ENCODE measurements around the gene HERPUD2.

The HERPUD2 gene

DNA sequence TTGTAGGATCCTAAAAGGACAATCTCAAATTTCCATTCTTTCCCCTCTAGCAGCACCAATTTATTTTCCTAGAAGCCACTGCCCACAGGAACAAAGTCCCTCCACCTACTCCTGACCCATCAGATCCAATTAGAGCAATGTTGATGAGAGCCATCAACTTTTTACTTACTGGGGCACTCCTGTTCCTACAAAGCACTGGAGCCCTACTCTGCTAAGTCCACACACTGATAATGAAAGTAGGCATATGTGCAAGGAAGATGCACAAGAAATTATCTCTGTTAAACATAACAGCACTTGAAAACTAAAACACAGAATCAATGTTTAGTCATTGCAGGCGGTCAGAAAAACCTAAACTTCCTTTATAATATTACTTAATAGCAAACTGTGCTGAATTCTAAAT, 3.6 kb downstream of the HERPUD2 start:
- TF ChIP-seq, protein P1, sequence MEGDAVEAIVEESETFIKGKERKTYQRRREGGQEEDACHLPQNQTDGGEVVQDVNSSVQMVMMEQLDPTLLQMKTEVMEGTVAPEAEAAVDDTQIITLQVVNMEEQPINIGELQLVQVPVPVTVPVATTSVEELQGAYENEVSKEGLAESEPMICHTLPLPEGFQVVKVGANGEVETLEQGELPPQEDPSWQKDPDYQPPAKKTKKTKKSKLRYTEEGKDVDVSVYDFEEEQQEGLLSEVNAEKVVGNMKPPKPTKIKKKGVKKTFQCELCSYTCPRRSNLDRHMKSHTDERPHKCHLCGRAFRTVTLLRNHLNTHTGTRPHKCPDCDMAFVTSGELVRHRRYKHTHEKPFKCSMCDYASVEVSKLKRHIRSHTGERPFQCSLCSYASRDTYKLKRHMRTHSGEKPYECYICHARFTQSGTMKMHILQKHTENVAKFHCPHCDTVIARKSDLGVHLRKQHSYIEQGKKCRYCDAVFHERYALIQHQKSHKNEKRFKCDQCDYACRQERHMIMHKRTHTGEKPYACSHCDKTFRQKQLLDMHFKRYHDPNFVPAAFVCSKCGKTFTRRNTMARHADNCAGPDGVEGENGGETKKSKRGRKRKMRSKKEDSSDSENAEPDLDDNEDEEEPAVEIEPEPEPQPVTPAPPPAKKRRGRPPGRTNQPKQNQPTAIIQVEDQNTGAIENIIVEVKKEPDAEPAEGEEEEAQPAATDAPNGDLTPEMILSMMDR (IDR thresholded peaks at IDR 0.05), result no peak

DNA sequence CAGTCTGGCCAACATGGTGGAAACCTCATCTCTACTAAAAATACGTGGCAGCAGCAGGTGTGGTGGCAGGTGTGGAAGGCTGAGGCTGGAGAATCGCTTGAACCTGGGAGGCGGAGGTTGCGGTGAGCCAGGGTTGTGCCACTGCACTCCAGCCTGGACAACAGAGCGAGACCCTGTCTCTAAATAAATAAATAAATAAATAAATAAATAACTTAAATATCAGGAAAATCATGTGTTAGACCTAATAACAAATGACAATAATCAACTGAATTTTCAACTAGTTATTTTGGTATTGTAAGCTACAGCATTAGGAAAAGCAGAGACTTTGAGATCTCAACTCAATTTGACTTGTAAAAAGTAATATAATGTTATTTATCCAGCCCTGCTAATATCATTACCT, 9.2 kb downstream of the HERPUD2 start:
- TF ChIP-seq, protein P1 (IDR thresholded peaks at IDR 0.05), result no peak

DNA sequence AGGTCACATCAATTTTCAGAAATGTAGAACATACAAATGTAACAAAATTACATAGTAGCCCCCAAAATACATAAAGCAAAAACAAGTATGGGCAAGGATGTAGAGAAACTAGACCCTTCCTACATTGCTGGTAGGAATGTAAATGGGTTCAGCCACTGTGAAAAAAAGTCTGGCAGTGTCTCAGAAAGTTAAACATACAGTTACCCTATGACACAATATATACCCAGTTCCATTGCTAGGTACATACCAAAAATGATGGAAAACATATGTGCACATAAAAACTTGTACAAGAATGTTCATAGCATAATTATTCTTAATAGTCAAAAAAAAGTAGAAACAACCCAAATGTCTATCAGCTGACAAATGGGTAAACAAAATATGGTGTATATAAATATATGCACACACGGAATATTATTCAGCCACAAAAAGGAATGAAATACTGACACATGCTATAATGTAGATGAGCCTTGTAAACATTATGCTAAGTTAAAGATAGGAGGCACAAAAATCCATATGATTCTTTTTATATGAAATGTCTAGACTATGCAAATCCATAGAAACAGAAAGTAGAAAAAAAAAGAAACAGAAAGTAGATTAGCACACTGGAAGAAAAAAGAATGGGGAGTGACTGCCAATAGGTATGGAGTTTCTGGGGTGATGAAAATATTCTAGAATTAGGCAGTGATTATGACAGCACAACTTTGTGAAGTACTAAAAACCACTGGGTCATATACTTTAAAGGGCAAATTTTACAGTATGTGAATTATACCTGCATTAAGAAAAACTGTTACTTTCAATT, 13.5 kb downstream of the HERPUD2 start:
- TF ChIP-seq, protein P1 (IDR thresholded peaks at IDR 0.05), result no peak

DNA sequence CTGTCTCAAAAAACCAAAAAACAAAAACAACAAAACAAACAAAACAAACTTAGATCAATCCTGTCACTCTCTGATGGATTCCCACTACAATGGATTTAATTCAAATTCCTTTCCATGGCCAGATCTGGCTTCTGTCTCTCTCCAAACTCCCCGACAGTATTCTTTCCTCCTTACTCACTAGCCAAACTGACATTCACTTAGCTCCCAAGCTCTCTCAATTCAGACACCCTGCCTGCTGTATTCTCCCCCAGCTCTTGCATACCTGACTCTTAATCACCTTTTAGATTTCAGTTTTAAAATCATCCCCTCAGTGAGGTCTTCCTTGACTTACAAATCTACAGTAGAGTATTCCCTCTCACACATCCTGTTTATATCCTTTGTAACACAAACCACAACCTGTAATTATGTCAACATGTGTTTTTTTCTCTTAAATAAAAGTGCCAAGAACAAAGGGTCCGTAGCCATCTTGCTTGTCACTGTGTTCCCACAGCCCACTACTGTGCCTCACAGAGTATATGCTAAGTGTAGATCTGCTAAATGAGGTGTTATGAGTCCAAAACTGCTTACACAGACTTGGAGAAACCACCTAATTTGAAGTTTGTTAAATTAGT, 14.4 kb downstream of the HERPUD2 start:
- TF ChIP-seq, protein P1 (IDR thresholded peaks at IDR 0.05), result no peak

DNA sequence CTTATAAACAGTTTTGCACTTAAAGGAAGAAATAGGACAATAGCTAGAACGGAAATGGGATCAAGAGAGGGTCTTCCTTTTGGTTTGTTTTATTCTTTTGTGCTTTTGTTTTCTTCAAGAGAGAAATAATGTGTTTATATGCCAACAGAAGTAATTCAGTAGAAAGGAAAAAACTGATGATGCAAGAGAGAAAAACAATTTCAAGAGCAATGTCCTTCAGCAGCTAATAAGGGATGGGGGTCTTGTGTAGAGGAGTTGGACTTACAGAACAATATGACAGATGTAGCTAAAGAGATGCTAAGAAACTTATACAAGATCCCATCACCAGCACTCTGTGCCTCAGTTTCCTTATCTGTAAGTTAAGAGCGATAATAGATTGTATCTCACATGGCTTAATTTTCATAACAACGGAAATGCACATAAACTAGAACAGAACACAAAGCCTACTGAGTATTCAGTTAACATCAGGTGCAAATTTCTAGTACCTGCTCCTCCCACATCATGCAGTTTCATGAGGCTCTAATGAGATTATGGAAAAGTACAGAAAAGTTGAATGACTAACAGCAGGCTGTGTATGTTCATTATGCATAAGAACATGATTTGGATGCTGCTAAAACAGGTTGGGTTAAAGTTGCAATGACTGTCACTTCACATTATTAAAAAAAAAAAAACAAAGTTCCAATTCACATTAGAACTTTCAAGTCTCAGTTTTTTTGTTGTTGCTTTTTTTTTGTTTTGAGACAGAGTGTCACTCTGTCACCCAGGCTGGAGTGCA, 17.2 kb downstream of the HERPUD2 start:
- TF ChIP-seq, protein P1 (IDR thresholded peaks at IDR 0.05), result no peak

DNA sequence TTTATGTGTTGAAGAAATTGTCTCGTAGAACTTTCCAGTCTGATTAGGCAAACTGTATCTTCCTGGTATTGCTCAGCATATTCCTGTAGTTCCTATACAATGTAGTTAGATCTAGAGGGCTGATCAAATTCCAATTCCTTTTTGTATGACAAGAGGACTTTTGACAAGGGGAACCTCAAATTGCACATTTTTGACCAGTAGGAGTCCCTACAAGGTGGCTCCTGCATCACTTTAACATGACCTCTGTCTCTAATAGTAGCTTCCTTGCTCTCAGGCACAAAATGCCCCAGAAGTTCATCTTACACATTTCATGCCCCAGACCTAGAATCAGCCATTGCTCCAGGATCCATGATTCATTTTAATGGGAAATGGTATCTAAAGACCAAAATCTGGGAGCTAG, 18.7 kb downstream of the HERPUD2 start:
- TF ChIP-seq, protein P1 (IDR thresholded peaks at IDR 0.05), result no peak

DNA sequence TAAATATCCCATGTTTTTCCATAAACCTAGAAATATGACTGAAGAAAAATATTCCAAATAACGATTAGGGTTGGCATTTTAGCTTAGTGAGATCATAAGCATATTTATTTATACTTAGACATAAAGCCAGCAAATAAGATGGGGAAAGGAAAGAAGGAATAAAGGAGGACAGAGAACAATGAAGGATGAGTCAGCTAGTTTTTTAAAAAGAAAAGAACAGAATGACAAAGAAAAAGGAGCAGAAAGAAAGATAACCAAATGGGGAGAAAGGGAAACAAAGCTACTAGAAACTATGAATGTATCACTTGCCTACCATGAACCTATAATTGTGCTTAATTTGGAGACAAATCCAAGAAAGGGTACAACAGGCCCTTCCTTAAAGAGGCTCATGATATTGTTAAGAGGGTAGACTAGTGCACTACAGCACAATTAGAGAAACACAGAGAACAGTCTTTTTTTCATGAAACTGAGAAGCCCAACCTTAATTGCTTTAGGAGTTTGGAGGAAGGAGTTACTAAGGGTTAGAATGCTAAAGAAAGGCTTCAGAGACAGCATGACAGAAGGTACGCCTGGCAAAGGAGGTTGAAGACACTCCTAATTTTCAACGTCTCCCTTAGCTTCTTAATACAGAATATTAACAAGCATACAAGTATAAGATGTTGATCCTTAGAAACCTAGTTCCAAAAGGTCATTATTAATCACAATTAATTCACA, 23.9 kb downstream of the HERPUD2 start:
- TF ChIP-seq, protein P1 (IDR thresholded peaks at IDR 0.05), result no peak

Data from LNCAP (cell line).